ENCODE data around the gene DPT. TPM values are rescaled to one million over a fixed set of nuclear protein-coding genes. Genes with fewer than 3 reads are reported as not detected.

The DPT gene
- total and polyA plus RNA-seq, 2 donors (not counting 3 experiments of a cell fraction or from before 2014, with no cell fraction given) = not detected

GRCh38 chr1:168665975-168666374, 63.0 kb downstream of the DPT start:
- no peak overlapping the region for H3K4me3 ChIP-seq (replicated peaks in 1 of 3; ENCODE audit: insufficient read depth in 1 of 3, low read depth in 1 of 3, low read length in 3 of 3)
- dilution Hi-C loops (cut with MboI; ENCODE audit: extremely low pct_ligation_motif_present, low sequenced_read_pairs) = no loop called here

More at GRCh38 chr1:168665975-168666374, 63.0 kb downstream of the DPT start:
- ChIA-PET CTCF (no interaction called here), POLR2A (no interaction called here)
- Histone ChIP-seq H3K27ac (ENCODE audit: insufficient read depth, low read depth, low read length) (no peak overlapping the region), H3K79me2 (ENCODE audit: control insufficient read depth, insufficient read depth, low read length) (no peaks in the 10 kb centered on the region), H3K9me3 (replicated peaks; ENCODE audit: control insufficient read depth, insufficient read depth, low read length) (no peaks in the 10 kb centered on the region), H3K4me1 (ENCODE audit: control insufficient read depth, extremely low read depth, insufficient read depth, low read length) (no peaks in the 10 kb centered on the region), H3K4me2 (ENCODE audit: insufficient read depth, low read length) (no peak overlapping the region), H2AFZ (ENCODE audit: low read depth, low read length) (no peak overlapping the region), H3K27me3 (ENCODE audit: control insufficient read depth in 2 of 2, insufficient read depth in 2 of 2, low read length in 2 of 2) (no peaks in the 10 kb centered on the region), H4K20me1 (replicated peaks; ENCODE audit: control insufficient read depth, extremely low read depth, insufficient read depth, low read length) (no peaks in the 10 kb centered on the region), H3K36me3 (ENCODE audit: control insufficient read depth in 2 of 2, extremely low read depth in 1 of 2, insufficient read depth in 2 of 2, low read length in 2 of 2) (no peaks in the 10 kb centered on the region), H3K9me1 (replicated peaks; ENCODE audit: control insufficient read depth, extremely low read depth, insufficient read depth, low read length) (no peaks in the 10 kb centered on the region), H3K9ac (replicated peaks; ENCODE audit: extremely low read depth, insufficient read depth, low read length) (no peak overlapping the region)
- intact Hi-C loops (cut with micrococcal nuclease) = no loop called here
- no peak for DNase-seq (ENCODE audit: low read depth, low spot score)
- FAIRE-seq = no peak
- no peak for TF ChIP-seq POLR2A (IDR thresholded peaks at IDR 0.05; ENCODE audit: low read depth, low read length)
- no peak for TF ChIP-seq MAX (IDR thresholded peaks at IDR 0.05; ENCODE audit: insufficient read depth, insufficient read length)
- TF ChIP-seq FOS (IDR thresholded peaks at IDR 0.05; ENCODE audit: borderline replicate concordance, insufficient read depth, low read length) = no peak
- TF ChIP-seq MYC (IDR thresholded peaks at IDR 0.05; ENCODE audit: low read depth, low read length) = no peak
- no peak for TF ChIP-seq EZH2 (IDR thresholded peaks at IDR 0.05; ENCODE audit: borderline replicate concordance, low read depth, low read length, severe bottlenecking)
- TF ChIP-seq CTCF (IDR thresholded peaks at IDR 0.05; ENCODE audit: extremely low read depth in 1 of 2, insufficient read depth in 1 of 2, low read depth in 1 of 2, low read length in 2 of 2) = no peak
- no peak for TF ChIP-seq GATA2 (IDR thresholded peaks at IDR 0.05; ENCODE audit: insufficient read depth, insufficient read length, low read depth, low read length)
- no peak for TF ChIP-seq JUN (IDR thresholded peaks at IDR 0.05; ENCODE audit: borderline replicate concordance, insufficient read depth, insufficient read length, low read depth)
- TF ChIP-seq POLR2AphosphoS5 (IDR thresholded peaks at IDR 0.05; ENCODE audit: insufficient read depth, low read depth, low read length) = no peak
- BruUV-seq (replicated peaks) = no TSS peak
